Pulmonary artery endothelial cell (primary cell): ENCODE measurements around the gene STAT3. TPM values are rescaled to one million over a fixed set of nuclear protein-coding genes. Genes with fewer than 3 reads are reported as not detected.
"Not testable (repeated sequence)": the region's sequence is repeated elsewhere in the genome, so short reads cannot be mapped to it uniquely, and the experiment has no call there.

Source experiments
- DNase-seq: peaks from one replicate; pipeline ENCODE4 v3.0.0-alpha.2; 2011; ENCODE audit warnings: low read depth, low spot score
- total RNA-seq: library from RNA; depleted of rRNA; stranded (reverse); fragments of >200 nt; gene quantifications from 2 replicates; pipeline ENCODE4 v1.2.3, GENCODE V29; 2014

STAT3 gene
- total RNA-seq, 1 donor from 2014 or later = 99.0 TPM

DNA sequence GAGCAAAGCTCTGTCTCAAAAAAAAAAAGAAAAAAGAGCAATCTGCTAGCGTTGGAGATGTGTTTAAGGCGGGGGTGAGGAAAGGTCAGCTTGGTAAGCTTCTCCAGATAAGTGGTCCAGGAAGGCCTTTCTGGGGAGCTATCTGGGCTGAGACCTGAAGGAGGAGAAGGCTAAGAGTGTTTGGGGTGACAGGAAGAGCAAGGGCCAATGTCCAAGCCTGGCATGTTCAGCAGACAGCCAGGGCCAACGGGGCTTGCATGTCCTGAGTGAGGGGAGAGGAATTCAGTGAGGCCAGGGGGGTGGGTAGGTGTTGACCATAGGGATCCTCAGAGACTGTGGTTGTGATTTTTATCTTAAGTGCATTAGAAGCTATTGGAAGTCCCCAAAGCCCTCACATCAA lies 84.5 kb downstream of the STAT3 start:
- DNase-seq = no peak

DNA sequence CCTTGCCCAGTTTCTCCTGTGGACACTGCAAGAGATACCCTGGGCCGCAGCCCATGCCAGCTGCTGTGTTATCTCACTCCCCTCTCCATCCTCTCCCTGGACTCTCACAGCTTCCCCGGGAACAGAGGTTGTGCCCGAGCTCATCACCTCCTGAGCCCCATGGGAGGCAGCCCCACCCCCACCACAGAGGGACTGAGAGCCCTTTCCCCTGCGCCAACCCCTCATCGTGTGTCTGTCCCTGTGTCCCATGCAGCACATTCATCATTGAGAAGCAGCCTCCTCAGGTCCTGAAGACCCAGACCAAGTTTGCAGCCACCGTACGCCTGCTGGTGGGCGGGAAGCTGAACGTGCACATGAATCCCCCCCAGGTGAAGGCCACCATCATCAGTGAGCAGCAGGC lies 87.2 kb downstream of the STAT3 start:
- DNase-seq = no peak

DNA sequence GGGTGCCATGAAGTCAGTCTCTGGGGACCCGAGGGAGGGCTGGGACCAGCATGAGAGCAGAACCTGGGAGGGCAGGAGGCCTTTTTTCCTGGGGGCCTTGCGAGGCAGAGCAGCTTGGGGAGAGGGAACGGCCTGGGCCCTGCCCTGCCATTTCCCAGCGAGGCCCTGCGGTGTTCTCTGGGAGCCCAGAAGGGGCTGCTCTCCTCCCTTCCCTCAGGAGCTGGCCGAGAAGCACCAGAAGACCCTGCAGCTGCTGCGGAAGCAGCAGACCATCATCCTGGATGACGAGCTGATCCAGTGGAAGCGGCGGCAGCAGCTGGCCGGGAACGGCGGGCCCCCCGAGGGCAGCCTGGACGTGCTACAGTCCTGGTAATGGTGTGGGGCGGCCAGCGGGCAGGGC lies 88.3 kb downstream of the STAT3 start:
- not testable (repeated sequence) for DNase-seq

DNA sequence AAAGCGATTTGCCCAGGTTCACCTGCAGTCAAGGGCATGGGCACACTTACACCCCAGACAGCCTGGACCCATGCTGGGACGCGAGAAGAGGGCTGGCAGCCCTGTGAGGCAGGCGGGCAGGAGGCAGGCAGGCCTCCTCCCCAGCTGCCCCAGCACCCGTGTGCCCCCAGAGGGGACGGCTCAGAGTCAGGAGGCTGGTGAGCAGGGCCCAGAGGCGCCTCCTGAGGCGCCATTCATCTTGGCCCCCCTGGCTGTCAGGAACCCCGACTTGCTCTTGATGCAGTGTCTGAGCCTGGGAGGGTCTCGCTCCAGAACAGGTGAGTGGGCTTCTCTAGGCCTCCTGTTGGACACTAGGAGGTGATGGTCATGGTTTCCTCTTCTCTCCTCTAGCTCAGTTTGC lies 88.9 kb downstream of the STAT3 start:
- DNase-seq = not testable (repeated sequence)

DNA sequence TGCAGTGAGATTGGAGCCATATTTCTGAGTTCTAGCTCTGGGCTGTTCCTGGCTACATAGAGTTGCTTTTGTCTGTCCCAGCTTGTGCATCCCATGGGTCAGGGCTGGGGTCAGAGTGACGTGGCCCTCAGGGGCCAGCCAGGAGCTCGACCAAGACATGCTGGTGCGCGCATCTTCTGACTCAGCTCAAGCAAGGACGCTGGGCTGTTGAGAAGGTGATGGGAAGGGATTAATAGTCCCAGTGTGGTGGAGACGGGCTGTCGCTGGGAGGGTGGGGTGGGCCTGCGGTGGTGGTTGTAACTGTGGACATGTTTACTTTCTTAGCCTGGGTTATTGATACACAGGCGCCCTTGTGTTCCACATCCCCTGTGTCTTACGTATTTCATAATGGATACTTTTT lies 90.5 kb downstream of the STAT3 start:
- not testable (repeated sequence) for DNase-seq

DNA sequence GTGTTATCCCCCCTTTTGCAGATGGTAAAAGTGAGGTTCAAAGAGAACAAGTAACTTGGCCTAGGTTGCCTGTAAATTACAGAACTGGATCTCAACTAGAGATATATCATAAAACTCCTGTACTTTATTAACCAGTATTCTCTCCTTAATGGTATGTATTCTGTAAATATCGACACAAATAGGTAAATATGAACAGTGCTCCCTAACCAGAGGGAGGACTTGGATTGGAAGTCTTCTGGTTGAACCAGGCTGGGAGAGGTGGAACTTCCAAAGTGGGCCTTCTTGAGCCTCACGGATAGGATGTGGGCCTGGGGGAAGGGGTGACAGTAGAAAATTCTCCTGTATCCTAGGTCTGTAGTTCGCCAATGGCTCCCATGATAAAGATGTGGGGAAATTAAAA lies 92.2 kb downstream of the STAT3 start:
- no peak for DNase-seq

DNA sequence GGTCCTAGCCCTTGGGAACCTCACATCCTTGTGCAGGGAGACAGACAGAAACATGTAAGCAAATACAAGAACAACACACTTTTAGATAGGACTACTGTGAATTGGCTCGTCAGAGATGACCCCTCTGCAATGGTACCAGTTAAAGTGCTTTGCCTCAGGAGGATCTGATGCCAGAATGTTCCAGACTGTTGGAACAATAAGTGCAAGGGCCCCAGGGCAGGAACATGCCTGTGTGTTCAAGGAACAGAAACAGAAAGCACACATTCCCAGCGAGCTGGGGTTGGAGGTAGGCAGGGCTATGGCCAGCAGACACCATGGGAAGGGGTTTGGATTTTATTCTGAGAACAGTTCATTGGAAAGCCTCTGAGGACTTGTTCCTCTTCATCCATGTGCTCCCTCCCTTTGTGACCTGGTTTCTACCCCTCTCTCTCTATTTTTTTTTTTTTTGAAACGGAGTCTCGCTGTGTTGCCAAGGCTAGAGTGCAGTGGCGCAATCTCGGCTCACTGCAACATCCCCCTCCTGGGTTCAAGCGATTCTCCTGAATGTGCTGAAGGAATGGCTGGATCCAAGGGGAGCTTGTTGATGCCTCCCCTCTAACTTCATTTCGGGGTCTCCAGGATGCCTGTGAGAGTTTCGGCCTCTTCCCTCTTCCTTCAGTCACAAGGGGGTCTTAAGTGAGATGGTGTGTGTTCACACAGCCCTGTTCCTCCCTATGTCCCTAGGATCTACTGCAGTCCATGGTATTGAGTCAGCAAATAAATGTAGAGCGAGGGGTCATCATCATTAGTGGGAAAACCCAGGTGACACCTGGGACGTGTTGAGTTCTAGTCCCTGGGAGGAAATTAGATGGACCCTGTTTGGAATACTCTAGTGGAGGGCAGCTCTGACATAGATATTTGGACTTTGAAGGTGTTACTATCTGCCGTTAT lies 93.5 kb downstream of the STAT3 start:
- DNase-seq = no peak

DNA sequence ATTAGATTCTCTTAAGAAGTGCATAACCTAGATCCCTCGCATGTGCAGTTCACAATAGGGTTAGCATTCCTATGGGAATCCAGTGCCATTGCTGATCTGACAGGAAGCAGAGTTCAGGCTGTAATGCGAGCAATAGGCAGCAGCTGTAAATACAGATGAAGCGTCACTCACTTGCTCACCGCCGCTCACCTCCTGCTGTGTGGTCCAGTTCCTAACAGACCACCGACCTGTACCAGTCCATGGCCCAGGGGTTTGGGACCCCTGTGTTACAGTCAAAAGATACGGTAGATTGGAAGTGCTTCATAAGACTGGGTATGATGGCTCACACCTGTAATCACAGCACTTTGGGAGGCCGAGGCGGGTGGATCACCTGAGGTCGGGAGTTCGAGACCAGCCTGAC lies 97.1 kb downstream of the STAT3 start:
- no peak for DNase-seq

DNA sequence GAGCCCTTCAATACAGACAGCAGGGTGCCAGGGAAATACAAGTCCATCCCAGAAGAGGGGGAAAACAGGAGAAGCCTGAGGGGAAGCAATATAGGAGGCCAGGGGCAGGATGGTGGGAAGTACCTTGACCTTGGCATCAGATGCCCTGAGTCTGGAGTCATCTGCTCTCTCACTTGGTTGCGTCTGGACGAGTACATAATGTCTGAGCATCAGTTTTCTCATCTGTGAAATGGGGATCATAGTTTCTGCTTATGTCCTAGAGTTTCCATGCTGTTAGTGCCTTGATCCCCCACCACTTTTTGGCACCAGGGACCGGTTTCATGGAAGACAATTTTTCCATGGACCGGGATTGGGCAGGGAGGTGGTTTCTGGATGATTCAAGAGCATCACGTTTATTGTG lies 97.7 kb downstream of the STAT3 start:
- DNase-seq = no peak

DNA sequence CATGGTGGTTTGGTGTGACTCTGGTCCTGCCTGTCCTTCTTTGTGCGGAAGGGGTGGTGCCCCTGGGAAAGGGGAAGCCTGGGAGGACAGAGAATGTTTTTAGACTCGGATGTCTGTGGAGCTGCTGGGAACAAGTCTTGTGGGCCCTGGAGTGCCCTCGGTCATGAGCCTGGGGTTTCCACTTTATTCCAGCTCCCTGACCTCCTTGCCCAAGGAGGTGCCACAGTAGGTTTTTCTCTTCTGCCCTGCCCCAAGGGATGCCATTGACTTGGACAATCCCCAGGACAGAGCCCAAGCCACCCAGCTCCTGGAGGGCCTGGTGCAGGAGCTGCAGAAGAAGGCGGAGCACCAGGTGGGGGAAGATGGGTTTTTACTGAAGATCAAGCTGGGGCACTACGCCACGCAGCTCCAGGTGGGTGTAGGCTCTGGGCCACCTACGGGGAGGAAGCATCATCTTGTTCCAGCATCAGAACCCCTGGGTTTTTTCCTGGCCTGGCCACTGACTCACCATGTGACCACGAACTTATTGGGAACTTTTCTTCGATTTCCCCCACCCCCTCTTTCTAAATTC lies 98.5 kb downstream of the STAT3 start:
- no peak for DNase-seq

DNA sequence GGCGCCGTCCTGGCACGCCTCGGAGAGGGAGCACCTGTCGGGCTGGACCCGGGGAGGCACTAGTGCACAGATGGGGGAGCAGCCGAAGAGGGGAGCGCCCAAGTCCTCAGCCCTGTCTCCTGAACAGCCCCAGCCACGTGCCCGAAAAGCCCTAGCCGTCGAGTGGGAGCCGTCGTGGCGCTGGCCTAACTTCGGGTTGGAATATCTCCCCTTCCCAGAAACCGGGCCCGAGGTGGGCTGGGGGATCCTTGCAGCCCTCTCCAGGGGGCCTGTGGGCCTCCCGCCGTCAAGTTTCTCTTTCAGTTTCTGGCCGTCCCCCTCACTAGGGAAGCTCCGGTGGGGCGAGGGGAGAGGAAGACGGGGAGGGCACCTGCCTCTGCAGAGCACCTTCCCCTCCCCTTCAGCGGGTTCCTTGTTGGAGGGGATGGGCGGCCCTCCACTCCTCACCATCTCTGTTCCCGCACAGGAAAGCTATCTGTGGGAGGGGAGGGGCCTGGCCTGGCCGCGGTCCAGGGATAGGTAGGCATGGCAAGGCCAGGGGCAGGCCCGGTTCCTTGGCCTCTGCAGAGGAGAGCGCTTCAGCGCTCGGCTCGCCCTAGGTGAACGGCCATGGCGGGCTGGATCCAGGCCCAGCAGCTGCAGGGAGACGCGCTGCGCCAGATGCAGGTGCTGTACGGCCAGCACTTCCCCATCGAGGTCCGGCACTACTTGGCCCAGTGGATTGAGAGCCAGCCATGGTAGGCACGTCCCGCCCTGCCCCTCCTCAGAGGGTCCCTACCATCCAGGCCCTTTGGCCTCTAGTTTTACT lies 99.2 kb downstream of the STAT3 start:
- DNase-seq = no peak

DNA sequence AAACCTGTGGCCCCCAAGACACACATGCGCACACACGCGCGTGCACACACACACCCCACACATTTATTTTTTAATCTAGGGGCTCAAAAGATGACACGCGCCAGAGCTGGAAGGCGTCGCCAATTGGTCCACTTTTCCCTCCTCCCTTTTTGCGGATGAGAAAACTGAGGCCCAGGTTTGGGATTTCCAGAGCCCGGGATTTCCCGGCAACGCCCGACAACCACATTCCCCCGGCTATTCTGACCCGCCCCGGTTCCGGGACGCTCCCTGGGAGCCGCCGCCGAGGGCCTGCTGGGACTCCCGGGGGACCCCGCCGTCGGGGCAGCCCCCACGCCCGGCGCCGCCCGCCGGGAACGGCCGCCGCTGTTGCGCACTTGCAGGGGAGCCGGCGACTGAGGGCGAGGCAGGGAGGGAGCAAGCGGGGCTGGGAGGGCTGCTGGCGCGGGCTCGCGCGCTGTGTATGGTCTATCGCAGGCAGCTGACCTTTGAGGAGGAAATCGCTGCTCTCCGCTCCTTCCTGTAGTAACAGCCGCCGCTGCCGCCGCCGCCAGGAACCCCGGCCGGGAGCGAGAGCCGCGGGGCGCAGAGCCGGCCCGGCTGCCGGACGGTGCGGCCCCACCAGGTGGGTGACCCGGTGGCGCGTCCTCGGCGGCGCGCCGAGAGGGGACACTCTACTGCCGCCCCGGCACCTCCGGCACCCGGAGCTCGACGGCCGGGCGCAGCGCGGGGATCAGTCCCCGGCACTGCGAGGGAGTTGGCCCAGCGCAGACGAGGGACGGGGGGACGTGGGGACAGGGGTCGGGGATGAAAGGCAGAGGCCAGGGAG lies 100.1 kb downstream of the STAT3 start, which contains the start of gene STAT5A:
Gene STAT5A (plus strand): TSS at position 522 of the 826 bp plus-strand sequence. CDS start 914 bp downstream, outside the sequence.
- DNase-seq = peak; percentile 74

DNA sequence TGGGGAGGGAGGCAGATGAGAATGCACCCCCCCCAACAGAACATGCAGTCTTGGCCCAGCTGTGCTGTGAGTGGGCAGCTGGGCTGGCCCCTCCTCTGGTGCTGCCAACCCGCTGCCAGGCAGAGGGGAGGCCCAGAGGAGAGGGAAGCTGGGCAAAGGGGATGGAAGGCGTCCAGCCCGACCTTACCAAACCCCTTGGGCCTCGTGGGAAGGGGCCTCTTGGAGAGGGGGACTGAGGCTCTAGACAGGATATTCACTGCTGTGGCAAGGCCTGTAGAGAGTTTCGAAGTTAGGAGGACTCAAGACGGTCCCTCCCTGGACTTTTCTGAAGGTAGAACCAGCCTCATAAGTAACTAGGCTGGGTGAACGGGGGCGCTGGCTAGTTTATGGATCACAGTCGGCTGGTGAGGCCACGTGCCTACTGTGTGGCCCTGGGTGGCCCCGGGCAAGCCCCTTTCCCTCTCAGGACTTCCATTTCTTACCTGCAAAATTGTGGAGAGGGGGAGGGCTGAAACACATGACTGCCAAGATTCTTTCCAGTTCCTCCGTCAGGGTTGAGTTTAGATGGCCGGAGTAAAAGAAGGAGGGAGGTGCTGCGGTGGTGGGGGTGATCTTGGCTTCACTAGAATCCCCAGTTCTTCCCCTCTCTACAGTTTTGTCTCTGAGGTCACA lies 100.8 kb downstream of the STAT3 start:
- no peak for DNase-seq

DNA sequence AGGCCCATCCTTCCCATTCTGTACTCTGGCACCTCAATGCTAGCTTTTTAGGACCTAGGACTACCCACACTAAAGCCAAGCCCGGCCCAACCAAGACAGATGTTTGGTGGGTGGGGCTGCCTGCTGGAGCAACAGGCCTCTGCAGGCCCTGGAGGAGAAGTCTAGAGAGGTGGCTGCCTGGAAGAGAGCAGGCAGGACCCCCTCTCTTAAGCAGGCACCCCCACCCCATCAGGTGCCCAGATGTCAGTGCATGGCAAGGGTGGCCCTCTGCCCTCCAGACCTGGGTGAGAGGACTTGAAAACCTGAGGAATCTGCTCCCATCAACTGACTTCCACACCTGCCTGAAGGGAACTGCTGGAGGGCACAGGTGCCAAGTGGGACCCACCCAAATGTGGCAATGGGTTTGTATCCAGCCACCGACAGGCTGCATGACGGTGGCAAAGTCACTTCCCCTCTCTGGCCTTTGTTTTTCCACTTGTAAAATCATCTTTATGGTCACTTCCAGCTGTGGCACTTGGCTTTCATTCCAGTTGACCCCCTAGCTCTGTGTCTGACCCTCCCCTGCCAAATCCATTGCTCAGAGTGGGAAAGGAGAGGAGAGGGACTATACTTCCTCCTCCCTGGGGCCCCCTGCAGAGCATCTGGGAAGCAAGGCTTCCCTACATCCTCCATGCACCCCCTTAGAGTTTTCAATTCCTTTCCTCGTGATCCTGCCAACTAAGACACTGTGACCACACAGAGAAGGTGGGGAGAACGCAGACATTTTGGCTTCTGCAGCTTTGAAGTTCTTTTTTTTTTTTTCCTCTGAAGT lies 101.6 kb downstream of the STAT3 start:
- no peak for DNase-seq

DNA sequence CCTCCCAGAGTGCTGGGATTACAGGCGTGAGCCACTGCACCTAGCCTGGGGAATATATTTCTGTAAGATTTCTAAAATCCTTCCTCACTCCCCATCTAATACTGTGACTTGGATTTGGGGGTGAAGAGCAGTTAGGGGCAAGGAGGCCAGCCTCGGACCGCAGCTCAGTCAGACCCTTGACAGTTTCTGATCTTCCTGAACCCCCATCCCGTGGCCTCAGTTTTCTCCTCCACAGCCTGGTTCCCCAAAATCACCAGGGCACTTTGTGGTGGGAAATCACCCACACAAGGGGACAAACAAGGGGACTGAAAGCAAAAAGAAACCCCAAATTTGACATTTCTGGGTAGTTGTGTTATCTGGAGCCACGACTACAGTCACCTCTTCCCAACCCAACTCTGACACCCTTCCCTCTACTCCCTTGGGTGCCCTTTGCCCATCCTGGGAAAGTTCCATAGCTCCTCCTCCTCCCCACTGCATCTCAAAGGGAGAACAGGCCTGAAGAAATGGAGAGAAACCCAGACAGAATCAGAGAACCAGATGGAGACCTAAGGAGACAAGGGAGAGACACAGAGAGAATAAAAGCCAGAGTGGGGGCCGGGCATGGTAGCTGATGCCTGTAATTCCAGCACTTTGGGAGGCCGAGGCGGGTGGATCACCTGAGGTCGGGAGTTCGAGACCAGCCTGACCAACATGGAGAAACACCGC lies 102.7 kb downstream of the STAT3 start:
- DNase-seq = no peak

DNA sequence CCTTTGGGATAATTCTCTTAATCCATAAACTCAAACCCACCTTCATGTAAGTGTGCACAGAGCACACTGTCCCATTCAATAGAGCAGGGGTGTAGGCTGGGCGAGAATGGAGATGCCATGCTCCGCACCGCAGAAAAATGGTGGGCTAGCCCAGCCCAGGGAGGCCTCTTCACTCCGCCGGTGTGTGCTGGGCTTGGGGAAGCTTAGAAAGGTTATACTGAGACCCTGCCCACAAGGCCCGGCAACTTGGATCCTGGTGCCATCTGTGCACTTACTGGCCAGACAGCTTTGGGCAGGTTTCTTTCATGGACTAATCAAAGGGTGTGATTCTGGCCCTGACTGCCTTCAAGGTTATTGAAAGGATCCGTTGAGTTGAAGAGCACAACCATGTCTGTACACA lies 103.7 kb downstream of the STAT3 start:
- no peak for DNase-seq

DNA sequence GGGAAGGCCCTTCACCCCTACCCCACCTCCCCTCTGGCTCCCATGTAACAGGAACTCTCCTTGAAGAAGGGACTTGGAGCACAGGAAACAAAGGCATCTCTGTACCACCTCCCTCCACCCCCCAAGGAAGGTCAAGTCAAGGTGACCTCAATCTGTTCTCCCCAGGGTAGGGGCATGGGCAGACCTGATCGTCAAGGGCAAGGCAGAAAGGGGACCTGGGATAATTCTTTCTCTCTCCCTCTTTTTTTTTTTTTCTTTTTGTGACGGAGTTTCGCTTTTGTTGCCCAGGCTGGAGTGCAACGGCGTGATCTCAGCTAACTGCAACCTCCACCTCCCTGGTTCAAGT lies 104.2 kb downstream of the STAT3 start:
- DNase-seq = no peak

DNA sequence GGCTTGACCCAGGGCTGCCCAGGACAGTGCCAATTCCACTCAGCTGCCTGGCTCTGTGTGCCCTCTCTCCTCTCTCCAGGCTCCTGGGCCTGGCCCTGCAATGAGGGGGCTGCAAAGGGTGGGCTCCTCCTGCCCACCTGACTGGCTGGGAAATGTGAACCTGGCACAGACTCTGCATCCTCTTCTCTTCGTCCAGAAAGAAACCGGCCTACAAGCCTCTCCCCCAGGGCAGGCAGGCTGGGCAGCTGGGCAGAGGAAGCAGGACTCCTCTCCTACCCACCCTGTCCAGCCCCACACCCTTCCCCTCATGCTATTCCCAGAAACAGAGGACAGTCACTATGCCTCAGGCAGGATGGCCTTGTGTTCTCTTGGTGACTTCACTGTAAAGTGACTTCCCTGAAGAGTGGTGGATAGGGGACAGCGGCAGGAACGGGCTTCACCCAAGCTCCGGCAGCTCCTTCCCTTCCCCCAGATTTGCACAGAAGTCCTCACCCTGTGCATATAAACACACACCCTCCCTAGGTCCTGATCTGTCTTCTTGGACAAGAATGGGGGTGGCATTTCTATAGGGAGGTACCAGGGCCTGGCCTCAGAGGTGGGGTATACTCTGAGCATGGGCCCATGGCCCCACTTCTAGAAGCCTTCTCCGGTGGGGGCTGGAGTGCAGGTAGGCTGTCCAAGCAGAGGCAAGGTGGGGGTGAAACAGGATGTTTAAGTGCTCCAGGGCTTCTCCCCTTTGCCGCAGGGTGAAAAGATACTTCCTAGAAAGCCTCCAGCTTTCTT lies 104.8 kb downstream of the STAT3 start:
- no peak for DNase-seq
